Memory B cell (primary cell): ENCODE results near the gene CSF1R.

Experiments
- ATAC-seq: fragments of 150-1000 bp; cut with Tn5 transposase; 2 replicates; pipeline ENCODE4 v1.10.0; 2021; ENCODE audit warnings: low read depth, mild to moderate bottlenecking, moderate library complexity
- DNase-seq, 2 donors: peaks; one replicate each; pipeline ENCODE4 v3.0.0; 2022; ENCODE audit warnings: low spot score in 2 of 2
- H3K27ac Mint-ChIP-seq: one replicate; pipeline ENCODE4 v1.8.0; 2022; ENCODE audit warnings: mild to moderate bottlenecking, moderate library complexity, mixed read lengths
- H3K27me3 Mint-ChIP-seq: one replicate; pipeline ENCODE4 v1.8.0; 2022; ENCODE audit warnings: mixed read lengths
- H3K36me3 Mint-ChIP-seq: one replicate; pipeline ENCODE4 v1.8.0; 2022; ENCODE audit warnings: mild to moderate bottlenecking, mixed read lengths
- H3K4me1 Mint-ChIP-seq: one replicate; pipeline ENCODE4 v1.8.0; 2022; ENCODE audit warnings: mixed read lengths
- H3K4me3 Mint-ChIP-seq: one replicate; pipeline ENCODE4 v1.8.0; 2022; ENCODE audit warnings: mild to moderate bottlenecking, moderate library complexity, mixed read lengths
- H3K9me3 Mint-ChIP-seq: one replicate; pipeline ENCODE4 v1.8.0; 2022; ENCODE audit warnings: mixed read lengths

Gene CSF1R

DNA sequence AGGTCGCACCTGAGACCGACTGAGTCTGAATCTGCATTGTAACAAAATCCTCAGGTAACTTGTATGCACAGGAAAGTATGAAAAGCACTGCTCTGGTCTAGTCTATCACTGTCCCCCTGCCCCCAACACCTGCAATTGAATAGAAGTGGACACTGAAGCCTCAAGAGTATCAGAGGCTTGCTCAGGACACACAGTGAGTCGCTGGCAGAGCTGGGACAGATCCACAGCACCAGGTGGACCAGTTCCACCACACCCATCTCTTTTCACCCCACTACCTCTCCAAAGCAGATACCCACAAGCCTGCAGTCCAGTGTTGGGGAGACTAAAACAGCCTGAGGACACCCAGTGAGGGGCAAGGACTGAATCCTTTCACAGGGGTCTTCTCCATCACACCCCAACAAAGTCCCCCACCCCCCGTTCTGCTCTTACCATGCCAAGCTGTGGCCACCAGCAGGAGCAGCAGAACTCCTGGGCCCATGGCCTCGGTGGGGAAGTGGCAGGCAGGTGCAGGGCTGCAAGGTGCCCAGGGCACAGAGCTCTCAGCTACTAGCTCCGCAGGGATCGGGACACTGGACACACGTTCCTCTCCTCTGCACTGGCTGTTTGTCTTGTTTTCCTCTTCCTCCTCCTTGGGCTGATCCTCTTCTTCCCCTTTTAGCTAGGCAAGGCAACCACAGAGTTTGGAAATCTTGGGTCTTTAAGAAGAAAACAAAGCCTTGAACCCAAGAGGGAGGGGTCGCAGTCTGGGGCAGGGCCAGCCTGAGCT lies at the start of gene CSF1R:
CSF1R (minus strand) TSS at position 605 of the 766 bp plus-strand sequence; CDS start at position 478, 127 bp downstream.
- H3K36me3 Mint-ChIP-seq, result no peaks in the 10 kb centered on the region
- no peak for DNase-seq
- peaks cover 8% of the 10 kb centered on the region for H3K27me3 Mint-ChIP-seq
- no peak for ATAC-seq
- no peak within 1 kb of the TSS for H3K27ac Mint-ChIP-seq
- H3K4me3 Mint-ChIP-seq, result no peak within 1 kb of the TSS
- no peaks in the 10 kb centered on the region for H3K9me3 Mint-ChIP-seq
- peaks cover 19% of the 10 kb centered on the region for H3K4me1 Mint-ChIP-seq

GRCh38 chr5:150135557-150136304 lies 49.4 kb upstream of the CSF1R start:
- peaks cover 7% of the 10 kb centered on the region for H3K27me3 Mint-ChIP-seq
- H3K27ac Mint-ChIP-seq, result no peak overlapping the region
- peaks cover 4% of the 10 kb centered on the region for H3K4me1 Mint-ChIP-seq
- ATAC-seq (no peak), DNase-seq (no peak)
- H3K9me3 Mint-ChIP-seq, result no peaks in the 10 kb centered on the region
- H3K4me3 Mint-ChIP-seq, result no peak overlapping the region
- H3K36me3 Mint-ChIP-seq, result no peaks in the 10 kb centered on the region

DNA sequence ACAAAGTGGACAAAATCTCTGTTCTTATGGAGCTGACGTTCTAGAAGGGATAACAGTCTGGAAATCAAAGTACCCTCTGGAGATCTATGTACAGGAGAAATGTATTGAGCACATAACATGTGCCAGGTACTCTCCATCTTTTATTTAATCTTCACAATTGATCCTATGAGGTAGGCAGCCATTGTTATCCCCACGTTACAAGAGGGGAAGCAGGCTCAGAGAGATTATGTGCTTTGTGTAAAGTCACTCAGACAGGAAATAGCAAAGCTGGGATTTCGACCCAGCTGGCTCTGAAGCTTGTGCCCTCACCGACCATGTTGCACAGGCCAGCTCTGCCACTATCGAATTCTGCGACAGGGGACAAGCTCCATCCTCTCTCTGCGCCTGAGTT lies 47.8 kb upstream of the CSF1R start:
- Mint-ChIP-seq H3K27me3 (peaks cover 7% of the 10 kb centered on the region), H3K4me3 (no peak overlapping the region), H3K27ac (no peak overlapping the region), H3K4me1 (peaks cover 9% of the 10 kb centered on the region), H3K36me3 (no peaks in the 10 kb centered on the region), H3K9me3 (no peaks in the 10 kb centered on the region)
- no peak for ATAC-seq
- no peak for DNase-seq

GRCh38 chr5:150133581-150134197 lies 47.3 kb upstream of the CSF1R start:
- no peak overlapping the region for H3K4me3 Mint-ChIP-seq
- H3K36me3 Mint-ChIP-seq, result no peaks in the 10 kb centered on the region
- H3K9me3 Mint-ChIP-seq, result no peaks in the 10 kb centered on the region
- H3K27me3 Mint-ChIP-seq, result peaks cover 7% of the 10 kb centered on the region
- peaks cover 9% of the 10 kb centered on the region for H3K4me1 Mint-ChIP-seq
- ATAC-seq (no peak), DNase-seq (no peak)
- H3K27ac Mint-ChIP-seq, result no peak overlapping the region

DNA sequence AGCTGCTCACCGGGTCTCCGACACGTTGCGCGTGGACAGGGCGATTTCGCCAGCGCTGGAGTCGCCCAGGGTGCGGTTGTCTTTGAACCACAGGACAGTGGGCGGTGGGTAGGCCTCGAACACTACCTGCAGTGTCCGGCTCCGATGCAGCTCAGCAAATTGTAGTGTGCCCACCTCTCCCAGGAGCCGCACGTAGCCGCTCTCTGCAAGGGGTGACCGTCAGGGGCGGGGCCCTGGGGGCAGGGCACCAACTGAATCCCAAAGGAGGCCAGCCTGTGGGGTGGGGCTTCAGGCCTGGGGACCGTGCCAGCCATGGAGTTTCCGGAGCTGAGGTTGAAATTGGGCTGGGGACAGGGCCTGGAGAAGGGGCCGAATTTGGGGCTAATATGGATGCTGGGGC lies 46.4 kb upstream of the CSF1R start:
- Mint-ChIP-seq H3K9me3 (no peaks in the 10 kb centered on the region), H3K4me1 (peaks cover 9% of the 10 kb centered on the region), H3K36me3 (no peaks in the 10 kb centered on the region), H3K27ac (no peak overlapping the region), H3K4me3 (no peak overlapping the region), H3K27me3 (peaks cover 4% of the 10 kb centered on the region)
- no peak for ATAC-seq
- no peak for DNase-seq

DNA sequence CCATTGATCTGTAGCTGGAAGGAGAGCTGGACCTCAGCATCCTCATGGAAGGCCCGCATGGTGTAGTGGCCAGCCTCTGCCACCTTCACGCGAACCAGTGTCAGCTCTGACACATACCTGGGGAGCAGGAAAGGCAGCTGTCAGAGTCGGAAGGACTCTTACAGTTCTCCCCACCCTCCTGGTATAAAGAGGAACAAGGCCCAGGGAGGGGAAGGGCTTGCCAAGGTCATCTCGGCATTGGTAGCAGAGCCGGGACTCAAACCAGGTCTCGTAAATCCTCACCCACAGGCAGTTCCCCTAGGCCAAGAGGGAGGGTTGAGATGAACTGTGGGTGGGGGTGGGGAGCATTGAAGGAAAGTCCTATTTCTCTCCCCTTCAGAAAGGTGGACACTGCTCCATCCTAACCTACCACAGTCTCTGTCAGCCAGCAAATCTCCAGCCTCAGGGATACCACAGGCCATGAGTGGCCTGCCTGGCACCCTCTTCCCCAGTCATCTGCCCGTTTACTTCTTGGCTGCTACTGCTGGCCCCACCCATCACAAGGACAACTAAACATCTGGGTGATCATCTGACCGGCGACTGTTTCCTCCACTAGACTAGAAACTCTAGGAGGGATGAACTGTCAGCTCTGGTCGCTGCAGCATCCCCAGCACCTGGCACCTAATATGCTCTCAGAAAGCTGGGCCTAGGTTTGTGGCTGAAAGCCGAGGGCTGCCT lies 45.8 kb upstream of the CSF1R start:
- DNase-seq (no peak), ATAC-seq (no peak)
- no peaks in the 10 kb centered on the region for H3K9me3 Mint-ChIP-seq
- H3K4me1 Mint-ChIP-seq, result peaks cover 9% of the 10 kb centered on the region
- H3K36me3 Mint-ChIP-seq, result no peaks in the 10 kb centered on the region
- no peak overlapping the region for H3K4me3 Mint-ChIP-seq
- H3K27me3 Mint-ChIP-seq, result peaks cover 4% of the 10 kb centered on the region
- H3K27ac Mint-ChIP-seq, result no peak overlapping the region

GRCh38 chr5:150131461-150131860 lies 45.1 kb upstream of the CSF1R start:
- no peak for ATAC-seq
- H3K4me3 Mint-ChIP-seq, result no peak overlapping the region
- no peak overlapping the region for H3K27ac Mint-ChIP-seq
- H3K4me1 Mint-ChIP-seq, result peaks cover 9% of the 10 kb centered on the region
- H3K9me3 Mint-ChIP-seq, result no peaks in the 10 kb centered on the region
- no peak for DNase-seq
- H3K27me3 Mint-ChIP-seq, result peaks cover 4% of the 10 kb centered on the region
- H3K36me3 Mint-ChIP-seq, result no peaks in the 10 kb centered on the region

DNA sequence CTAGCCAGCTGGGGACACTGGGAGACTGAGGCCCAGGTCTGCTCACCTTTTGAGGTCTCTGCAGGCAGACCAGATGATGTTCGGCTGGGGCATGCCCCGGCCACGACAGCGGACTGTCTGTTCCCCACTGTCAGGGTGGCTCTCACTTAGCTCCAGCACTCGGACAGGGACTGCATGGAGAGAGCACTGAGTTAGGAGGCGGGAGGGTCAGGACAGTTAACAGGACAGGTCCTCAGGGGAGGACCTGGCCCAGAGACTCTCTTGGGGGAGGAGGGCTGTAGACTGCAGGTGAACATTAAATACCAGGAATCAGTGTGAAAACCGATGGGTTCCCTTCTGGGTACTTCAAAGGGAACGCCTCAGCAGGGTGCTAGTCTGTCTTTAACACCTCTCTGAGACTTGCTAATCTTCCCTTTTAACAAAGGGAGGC lies 44.2 kb upstream of the CSF1R start:
- Mint-ChIP-seq H3K9me3 (no peaks in the 10 kb centered on the region), H3K36me3 (no peaks in the 10 kb centered on the region), H3K4me3 (no peak overlapping the region), H3K27me3 (peaks cover 4% of the 10 kb centered on the region), H3K27ac (no peak overlapping the region), H3K4me1 (peaks cover 9% of the 10 kb centered on the region)
- no peak for ATAC-seq
- no peak for DNase-seq

- Mint-ChIP-seq H3K36me3 (no peaks in the 10 kb centered on the region), H3K4me3 (no peak overlapping the region), H3K27ac (no peak overlapping the region), H3K27me3 (peaks cover 2% of the 10 kb centered on the region), H3K9me3 (no peaks in the 10 kb centered on the region), H3K4me1 (peaks cover 9% of the 10 kb centered on the region)
- DNase-seq, result peak; percentile 31 to 46
- peak; percentile 62 for ATAC-seq
Observed at GRCh38 chr5:150129813-150130492, 43.6 kb upstream of the CSF1R start.

GRCh38 chr5:150129454-150129812 lies 43.1 kb upstream of the CSF1R start:
- Mint-ChIP-seq H3K9me3 (no peaks in the 10 kb centered on the region), H3K27me3 (peaks cover 2% of the 10 kb centered on the region), H3K4me1 (peaks cover 9% of the 10 kb centered on the region), H3K4me3 (no peak overlapping the region), H3K36me3 (no peaks in the 10 kb centered on the region), H3K27ac (no peak overlapping the region)
- ATAC-seq (no peak), DNase-seq (no peak)

DNA sequence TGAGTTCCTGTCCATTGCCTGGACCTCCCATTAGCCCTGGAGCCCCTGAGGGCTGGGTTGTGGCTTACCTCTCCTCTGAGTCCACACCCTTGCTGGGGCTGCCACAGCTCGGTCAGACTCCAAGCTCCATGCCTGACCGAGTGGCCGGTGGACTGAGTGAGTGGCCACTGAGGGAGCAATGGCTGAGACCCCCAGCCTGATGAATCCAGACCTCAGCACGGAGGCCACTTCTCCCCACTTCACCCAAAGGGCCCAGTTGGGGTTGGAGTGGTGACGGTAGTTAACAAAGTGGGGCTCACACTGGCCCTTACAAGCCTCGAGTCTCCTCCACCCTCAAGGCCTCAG lies 40.5 kb upstream of the CSF1R start:
- DNase-seq, result no peak
- peaks cover 2% of the 10 kb centered on the region for H3K27me3 Mint-ChIP-seq
- H3K9me3 Mint-ChIP-seq, result no peaks in the 10 kb centered on the region
- no peaks in the 10 kb centered on the region for H3K36me3 Mint-ChIP-seq
- no peak overlapping the region for H3K4me3 Mint-ChIP-seq
- peaks cover 11% of the 10 kb centered on the region for H3K4me1 Mint-ChIP-seq
- ATAC-seq, result no peak
- no peak overlapping the region for H3K27ac Mint-ChIP-seq

DNA sequence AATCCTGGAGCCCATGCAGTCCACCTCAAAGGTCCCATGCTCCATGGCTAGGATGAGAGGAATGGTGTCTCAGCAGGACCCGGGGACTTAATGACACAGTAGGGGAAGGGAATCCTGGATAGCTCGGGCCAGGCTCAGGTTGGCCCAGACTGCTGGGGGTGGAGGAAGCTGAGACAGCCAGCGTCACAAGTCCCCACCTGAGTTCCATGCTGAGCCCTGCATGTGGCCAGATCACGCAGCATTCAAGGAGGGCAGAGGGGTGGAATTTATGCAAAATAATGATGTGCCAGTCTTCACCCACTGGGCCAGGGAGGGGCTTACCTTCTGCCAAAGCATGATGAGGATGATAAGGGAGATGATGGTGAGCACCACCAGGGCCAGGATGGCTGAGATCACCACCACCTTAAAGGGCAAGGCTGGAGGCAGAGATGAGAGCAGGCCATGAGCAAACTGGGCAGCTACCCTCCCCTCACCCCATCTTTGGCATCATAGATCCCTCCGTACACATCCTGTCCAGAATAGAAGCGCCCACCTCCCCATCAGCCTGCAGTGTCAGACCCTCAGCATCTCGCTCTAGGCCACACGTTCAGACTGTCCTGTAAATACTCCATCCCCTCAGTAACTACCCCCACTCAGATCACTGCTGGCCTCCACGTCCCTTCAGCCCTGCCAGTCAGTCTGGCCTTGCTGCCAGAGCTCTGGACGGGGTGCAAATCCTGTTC lies 40.0 kb upstream of the CSF1R start:
- Mint-ChIP-seq H3K27ac (no peak overlapping the region), H3K4me3 (no peak overlapping the region), H3K9me3 (no peaks in the 10 kb centered on the region), H3K36me3 (no peaks in the 10 kb centered on the region), H3K4me1 (peaks cover 10% of the 10 kb centered on the region), H3K27me3 (peaks cover 2% of the 10 kb centered on the region)
- no peak for ATAC-seq
- DNase-seq, result no peak

DNA sequence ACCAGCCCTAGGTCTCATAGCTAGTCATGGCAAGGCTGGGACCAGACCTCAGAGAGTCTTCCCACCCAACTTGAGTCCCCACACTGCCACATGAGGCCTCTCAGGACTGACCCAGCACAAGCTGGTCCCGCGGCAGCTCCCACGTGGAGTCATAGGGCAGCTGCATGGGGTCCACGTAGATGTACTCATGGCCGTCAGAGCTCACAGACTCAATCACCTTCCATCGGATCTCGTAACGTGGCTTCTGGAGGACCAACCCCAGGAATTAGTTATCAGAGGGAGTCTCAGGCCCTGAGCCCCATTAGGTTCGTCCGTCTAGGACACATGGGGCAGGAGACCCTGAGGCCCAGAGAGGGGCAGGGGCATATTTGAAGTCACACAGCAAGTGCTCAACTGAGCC lies 39.0 kb upstream of the CSF1R start:
- Mint-ChIP-seq H3K27me3 (peaks cover 2% of the 10 kb centered on the region), H3K36me3 (no peaks in the 10 kb centered on the region), H3K9me3 (no peaks in the 10 kb centered on the region), H3K4me1 (peaks cover 7% of the 10 kb centered on the region), H3K27ac (no peak overlapping the region), H3K4me3 (no peak overlapping the region)
- no peak for DNase-seq
- ATAC-seq, result no peak
